Endothelial cell of umbilical vein (primary cell): Measurements from ENCODE around the gene KIF25.

ENCODE experiments used
- EZH2 ChIP-seq: IDR thresholded peaks from 2 replicates; pipeline ENCODE4 v1.6.1; 2012; ENCODE audit warnings: borderline replicate concordance, low read depth, mild to moderate bottlenecking, moderate library complexity, low read length, inconsistent platforms; ENCODE audit not compliant: severe bottlenecking
- POLR2AphosphoS5 ChIP-seq: IDR thresholded peaks from 2 replicates; pipeline ENCODE4 v1.6.1; 2012; ENCODE audit warnings: low read depth, mild to moderate bottlenecking, control low read depth, low read length, moderate library complexity; ENCODE audit not compliant: insufficient read depth

DNA sequence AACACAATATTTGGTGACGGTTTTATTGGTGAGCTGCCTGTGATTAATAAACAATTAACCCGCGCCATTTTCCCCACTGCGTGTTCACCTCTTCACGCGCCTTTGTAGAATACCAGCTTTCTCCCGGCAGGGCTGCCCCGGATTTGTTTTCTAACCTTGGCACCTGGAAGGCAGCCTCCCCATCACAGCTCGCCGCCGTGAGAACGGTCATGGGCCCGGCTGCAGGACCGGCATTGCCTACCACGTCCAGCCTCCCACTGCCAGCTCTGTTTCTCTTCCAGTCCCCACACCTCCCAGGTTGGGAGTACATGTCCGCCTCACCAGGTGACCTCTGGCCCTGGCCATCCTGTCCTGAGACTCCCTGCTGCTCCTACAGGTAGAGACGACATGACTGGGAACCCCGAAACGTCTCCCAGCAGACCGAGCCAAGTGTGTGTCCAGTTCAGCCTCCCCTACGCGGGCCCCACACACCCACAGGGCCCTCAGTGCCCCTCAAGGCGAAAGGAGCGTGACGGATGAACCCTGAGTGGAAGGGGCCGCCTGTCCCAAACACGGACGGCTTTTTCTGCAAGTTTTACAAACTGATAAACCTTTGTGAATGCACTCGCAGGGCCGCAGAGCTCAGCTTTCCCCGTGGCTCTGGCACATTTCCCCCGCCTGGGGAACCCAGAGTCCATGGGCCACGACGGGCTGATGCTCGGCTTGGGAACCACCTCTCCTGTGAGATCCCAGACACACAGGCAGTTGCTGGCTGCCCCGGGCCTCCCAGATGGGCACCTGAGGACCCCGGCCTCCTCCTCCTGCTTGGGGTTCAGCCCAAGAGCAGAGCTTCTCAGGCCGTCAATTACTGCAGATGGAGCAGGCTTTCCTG is 55.9 kb downstream of the KIF25 start:
- no peak for TF ChIP-seq POLR2AphosphoS5
- no peak for TF ChIP-seq EZH2
